Keratinocyte (primary cell): ENCODE data around the gene ATXN7L1. TPM values are rescaled to one million over a fixed set of nuclear protein-coding genes. Genes with fewer than 3 reads are reported as not detected.

Source experiments
- DNase-seq: peaks from one replicate; pipeline ENCODE4 v3.0.0-alpha.2; 2011; ENCODE audit warnings: low read depth, missing footprints, low spot score
- FAIRE-seq: peaks from 2 replicates; lab custom pipeline; 2011; peaks lifted over from hg19 to GRCh38; lab: Jason Lieb, UNC
- H2AFZ ChIP-seq: 2 replicates; pipeline ENCODE4 v1.6.0; 2012; ENCODE audit warnings: low read length, control low read depth, inconsistent platforms; ENCODE audit not compliant: control insufficient read depth
- H3K27ac ChIP-seq: 2 replicates; pipeline ENCODE4 v1.5.1; 2011; ENCODE audit warnings: low read length; ENCODE audit not compliant: control insufficient read depth, insufficient read depth
- H3K27me3 ChIP-seq: 3 replicates; pipeline ENCODE4 v1.6.0; 2011; ENCODE audit warnings: low read length; ENCODE audit not compliant: control insufficient read depth, insufficient read depth; ENCODE audit errors: extremely low read depth
- H3K36me3 ChIP-seq, 2 experiments: 2 replicates in 1 of 2; 3 replicates in 1 of 2; pipeline ENCODE4 v1.5.1; 2011; ENCODE audit warnings: low read length in 2 of 2, mild to moderate bottlenecking in 1 of 2; ENCODE audit not compliant: control insufficient read depth in 2 of 2, insufficient read depth in 2 of 2; ENCODE audit errors: extremely low read depth in 1 of 2
- H3K4me1 ChIP-seq: 3 replicates; pipeline ENCODE4 v1.5.1; 2011; ENCODE audit warnings: low read length; ENCODE audit not compliant: control insufficient read depth, insufficient read depth; ENCODE audit errors: extremely low read depth
- H3K4me2 ChIP-seq: 3 replicates; pipeline ENCODE4 v1.6.0; 2011; ENCODE audit warnings: low read depth, low read length; ENCODE audit not compliant: control insufficient read depth, insufficient read depth; ENCODE audit errors: extremely low read depth
- H3K4me3 ChIP-seq, 3 experiments: fragments of 200-600 bp in 1 of 3; sonication (generic) in 1 of 3; 2 replicates in 2 of 3; 3 replicates in 1 of 3; pipeline ENCODE4 v1.5.1; 2011 to 2016; ENCODE audit warnings: low read length in 3 of 3, mild to moderate bottlenecking in 3 of 3, control low read depth in 2 of 3, inconsistent platforms in 1 of 3, low read depth in 1 of 3, mixed read lengths in 1 of 3, mixed run types in 1 of 3, moderate library complexity in 1 of 3; ENCODE audit not compliant: control insufficient read depth in 2 of 3, insufficient read depth in 2 of 3; ENCODE audit errors: extremely low read depth in 1 of 3
- H3K79me2 ChIP-seq: 2 replicates; pipeline ENCODE4 v1.6.0; 2012; ENCODE audit warnings: low read length; ENCODE audit not compliant: control insufficient read depth, insufficient read depth
- H3K9ac ChIP-seq: 3 replicates; pipeline ENCODE4 v1.6.0; 2011; ENCODE audit warnings: low read length; ENCODE audit not compliant: control insufficient read depth, insufficient read depth; ENCODE audit errors: extremely low read depth
- H3K9me1 ChIP-seq: 3 replicates; pipeline ENCODE4 v1.6.0; 2011; ENCODE audit warnings: low read length; ENCODE audit not compliant: control insufficient read depth, insufficient read depth; ENCODE audit errors: extremely low read depth
- H3K9me3 ChIP-seq: 2 replicates; pipeline ENCODE4 v1.5.1; 2012; ENCODE audit warnings: low read depth, low read length; ENCODE audit not compliant: control insufficient read depth
- H4K20me1 ChIP-seq: 3 replicates; pipeline ENCODE4 v1.6.0; 2011; ENCODE audit warnings: low read length; ENCODE audit not compliant: control insufficient read depth, insufficient read depth; ENCODE audit errors: extremely low read depth
- EZH2 ChIP-seq: IDR thresholded peaks from one replicate; pipeline ENCODE4 v1.6.1; 2012; ENCODE audit warnings: inconsistent platforms, mild to moderate bottlenecking, low read length, moderate library complexity
- dilution Hi-C: fragments of 300-500 bp; cut with MboI; formaldehyde crosslinking; loops from one replicate; pipeline ENCODE4 v1.7.0; 2020; ENCODE audit warnings: low sequenced_read_pairs; ENCODE audit not compliant: extremely low pct_ligation_motif_present
- polyA plus RNA-seq, 5 experiments: library from polyadenylated mRNA; depleted of rRNA in 3 of 5; stranded (reverse) in 3 of 5; stranded (forward) in 1 of 5; unstranded in 1 of 5; fragments of >200 nt; gene quantifications; 1 replicate in 1 of 5; 2 replicates in 3 of 5; 3 replicates in 1 of 5; pipeline versions ENCODE4 v1.2.1 to v1.2.3, GENCODE V29; 2011 to 2012; ENCODE audit warnings: missing spikeins in 2 of 5, low read depth in 1 of 5, low replicate concordance in 1 of 5
- TF ChIP-seq, protein P1 (sequence below), 3 experiments: IDR thresholded peaks in 1 of 3; conservative IDR thresholded peaks in 1 of 3; optimal IDR thresholded peaks in 1 of 3; 2 replicates in 2 of 3; 3 replicates in 1 of 3; pipeline versions ENCODE3 to v1.5.1; 2011; ENCODE audit warnings: low read length in 3 of 3, mild to moderate bottlenecking in 3 of 3, moderate library complexity in 2 of 3, control low read depth in 1 of 3, inconsistent platforms in 1 of 3; ENCODE audit not compliant: insufficient read depth in 2 of 3; ENCODE audit errors: extremely low read depth in 1 of 3

Gene ATXN7L1
- polyA plus RNA-seq, 1 donor (not counting 4 experiments of a cell fraction or from before 2014, with no cell fraction given) = 4.8 TPM

DNA sequence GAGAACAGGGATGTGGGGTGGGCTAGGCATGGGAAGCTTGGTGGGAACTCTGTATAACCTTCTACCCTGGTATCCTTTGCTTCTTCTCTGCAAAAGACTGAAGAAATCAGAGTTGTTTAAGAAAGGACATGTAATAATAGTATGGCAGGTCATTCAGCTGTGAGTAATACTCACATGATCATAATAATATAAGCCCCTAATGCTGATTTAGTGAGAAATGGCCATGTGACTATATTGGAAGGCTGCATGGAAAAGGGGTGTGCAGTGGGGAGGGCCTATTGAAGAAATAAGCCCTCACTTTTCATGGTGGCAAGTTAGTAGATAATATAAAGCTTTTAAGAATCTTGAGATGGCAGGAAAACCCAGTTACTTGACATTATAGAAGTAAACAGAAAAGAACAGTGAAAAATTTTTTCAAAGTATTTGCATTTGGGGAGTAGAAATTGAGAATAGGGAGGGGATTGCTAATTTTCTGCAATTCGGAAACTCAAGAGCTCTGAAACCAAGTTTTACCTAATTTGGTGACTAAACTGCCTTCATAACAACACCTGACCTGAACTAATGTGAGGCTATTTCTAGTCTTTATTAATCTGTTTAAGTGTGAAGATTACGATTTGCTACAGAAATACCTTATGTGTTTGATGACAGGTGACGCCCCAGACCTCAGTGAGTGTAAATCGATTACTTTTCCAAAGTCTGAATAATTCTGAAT lies 44.4 kb downstream of the ATXN7L1 start:
- no peak overlapping the region for H2AFZ ChIP-seq
- DNase-seq (no peak), FAIRE-seq (no peak)
- H3K27me3 ChIP-seq = no peaks in the 10 kb centered on the region
- H3K9ac ChIP-seq = no peak overlapping the region
- no peak overlapping the region for H3K27ac ChIP-seq
- no peaks in the 10 kb centered on the region for H3K9me1 ChIP-seq
- dilution Hi-C loops = no loop called here
- H3K4me3 ChIP-seq = no peak overlapping the region
- H4K20me1 ChIP-seq = no peaks in the 10 kb centered on the region
- no peaks in the 10 kb centered on the region for H3K36me3 ChIP-seq
- TF ChIP-seq, protein P1, sequence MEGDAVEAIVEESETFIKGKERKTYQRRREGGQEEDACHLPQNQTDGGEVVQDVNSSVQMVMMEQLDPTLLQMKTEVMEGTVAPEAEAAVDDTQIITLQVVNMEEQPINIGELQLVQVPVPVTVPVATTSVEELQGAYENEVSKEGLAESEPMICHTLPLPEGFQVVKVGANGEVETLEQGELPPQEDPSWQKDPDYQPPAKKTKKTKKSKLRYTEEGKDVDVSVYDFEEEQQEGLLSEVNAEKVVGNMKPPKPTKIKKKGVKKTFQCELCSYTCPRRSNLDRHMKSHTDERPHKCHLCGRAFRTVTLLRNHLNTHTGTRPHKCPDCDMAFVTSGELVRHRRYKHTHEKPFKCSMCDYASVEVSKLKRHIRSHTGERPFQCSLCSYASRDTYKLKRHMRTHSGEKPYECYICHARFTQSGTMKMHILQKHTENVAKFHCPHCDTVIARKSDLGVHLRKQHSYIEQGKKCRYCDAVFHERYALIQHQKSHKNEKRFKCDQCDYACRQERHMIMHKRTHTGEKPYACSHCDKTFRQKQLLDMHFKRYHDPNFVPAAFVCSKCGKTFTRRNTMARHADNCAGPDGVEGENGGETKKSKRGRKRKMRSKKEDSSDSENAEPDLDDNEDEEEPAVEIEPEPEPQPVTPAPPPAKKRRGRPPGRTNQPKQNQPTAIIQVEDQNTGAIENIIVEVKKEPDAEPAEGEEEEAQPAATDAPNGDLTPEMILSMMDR (optimal IDR thresholded peaks at IDR 0.05 in 1 of 3, IDR thresholded peaks at IDR 0.05 in 1 of 3, conservative IDR thresholded peaks at IDR 0.05 in 1 of 3; ENCODE audit: extremely low read depth in 1 of 3, insufficient read depth in 2 of 3, low read length in 3 of 3) = no peak
- no peak for TF ChIP-seq EZH2
- H3K9me3 ChIP-seq = no peaks in the 10 kb centered on the region
- H3K79me2 ChIP-seq = no peaks in the 10 kb centered on the region
- H3K4me1 ChIP-seq = peaks cover 24% of the 10 kb centered on the region
- H3K4me2 ChIP-seq = no peak overlapping the region

DNA sequence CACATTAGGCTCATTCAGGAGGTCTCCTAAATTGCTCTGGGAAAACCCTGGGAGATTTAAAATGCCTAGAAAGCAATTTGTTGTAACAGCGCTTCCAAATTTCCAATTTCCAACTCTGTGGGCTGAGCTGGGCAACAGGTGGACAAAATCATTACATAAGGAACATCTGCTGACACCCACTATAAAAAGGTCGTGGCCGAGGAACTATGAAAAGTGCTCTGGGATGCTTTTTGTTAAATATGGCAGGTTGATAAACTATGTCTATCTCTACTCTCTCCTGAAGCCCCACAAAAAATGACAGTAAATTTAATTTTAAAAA lies 45.1 kb downstream of the ATXN7L1 start:
- no peaks in the 10 kb centered on the region for H3K9me1 ChIP-seq
- no peaks in the 10 kb centered on the region for H3K79me2 ChIP-seq
- no peak for TF ChIP-seq EZH2
- TF ChIP-seq, protein P1 (optimal IDR thresholded peaks at IDR 0.05 in 1 of 3, IDR thresholded peaks at IDR 0.05 in 1 of 3, conservative IDR thresholded peaks at IDR 0.05 in 1 of 3; ENCODE audit: extremely low read depth in 1 of 3, insufficient read depth in 2 of 3, low read length in 3 of 3) = no peak
- H3K9me3 ChIP-seq = no peaks in the 10 kb centered on the region
- H3K27ac ChIP-seq = no peak overlapping the region
- dilution Hi-C loops = no loop called here
- peak overlapping the region; percentile 11 for H3K4me2 ChIP-seq
- no peaks in the 10 kb centered on the region for H4K20me1 ChIP-seq
- DNase-seq = no peak
- H3K9ac ChIP-seq = no peak overlapping the region
- peaks cover 24% of the 10 kb centered on the region for H3K4me1 ChIP-seq
- no peak for FAIRE-seq
- H3K4me3 ChIP-seq = no peak overlapping the region
- no peaks in the 10 kb centered on the region for H3K27me3 ChIP-seq
- no peaks in the 10 kb centered on the region for H3K36me3 ChIP-seq
- H2AFZ ChIP-seq = no peak overlapping the region
